Duodenal mucosa (tissue), 2 donors: ENCODE data around the gene NT5M.

ENCODE experiments used
- H3K27ac ChIP-seq: one replicate; pipeline ENCODE4 v1.7.0; 2013; ENCODE audit warnings: low read depth, low read length
- H3K27me3 ChIP-seq, 2 donors: one replicate each; pipeline ENCODE4 v1.7.0; 2013; ENCODE audit warnings: low read length in 2 of 2, control low read depth in 1 of 2; ENCODE audit not compliant: insufficient read depth in 2 of 2, control insufficient read depth in 1 of 2
- H3K36me3 ChIP-seq, 2 donors: one replicate each; pipeline ENCODE4 v1.7.0; 2013; ENCODE audit warnings: low read length in 2 of 2, control low read depth in 1 of 2; ENCODE audit not compliant: insufficient read depth in 2 of 2, control insufficient read depth in 1 of 2
- H3K4me1 ChIP-seq, 2 donors: one replicate each; pipeline ENCODE4 v1.7.0; 2013; ENCODE audit warnings: low read length in 2 of 2, control low read depth in 1 of 2; ENCODE audit not compliant: insufficient read depth in 2 of 2, control insufficient read depth in 1 of 2
- H3K4me3 ChIP-seq, 2 donors: one replicate each; pipeline ENCODE4 v1.7.0; 2013; ENCODE audit warnings: low read length in 2 of 2, low read depth in 1 of 2
- H3K9ac ChIP-seq, 2 donors: one replicate each; pipeline ENCODE4 v1.7.0; 2013; ENCODE audit warnings: low read length in 2 of 2, low read depth in 1 of 2
- H3K9me3 ChIP-seq, 2 donors: one replicate each; pipeline ENCODE4 v1.7.0; 2013; ENCODE audit warnings: low read length in 2 of 2, control low read depth in 1 of 2; ENCODE audit not compliant: control insufficient read depth in 1 of 2

NT5M gene

DNA sequence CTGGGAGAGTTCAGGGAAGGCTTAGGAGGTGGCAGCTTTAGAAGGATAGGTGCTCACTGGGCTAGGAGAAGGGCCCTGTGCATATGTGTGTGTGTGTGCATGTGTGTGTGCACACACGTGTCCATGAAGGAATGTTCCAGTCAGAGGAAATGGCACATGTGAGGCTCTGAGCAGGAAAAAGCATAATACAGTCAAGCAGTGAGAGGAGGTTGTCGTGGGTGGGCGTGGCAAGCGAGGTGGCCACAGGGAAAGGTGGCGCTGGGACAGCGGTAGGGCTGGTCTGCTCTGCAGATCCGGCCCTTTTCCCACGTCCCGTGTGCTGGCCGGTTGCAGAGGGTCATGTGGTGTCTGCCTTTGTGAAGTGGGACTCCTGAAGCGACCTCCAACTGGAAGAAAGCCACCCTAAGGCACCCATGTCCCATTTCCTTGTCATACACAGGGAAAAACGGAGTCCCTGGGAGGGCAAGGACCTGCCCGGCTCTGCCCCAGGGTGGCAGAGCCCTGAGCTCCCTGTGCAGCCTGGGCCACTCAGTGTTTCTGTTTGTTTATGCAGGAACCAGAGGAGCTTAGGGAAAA is 40.1 kb downstream of the NT5M start:
- Histone ChIP-seq H3K9ac (no peak overlapping the region), H3K27me3 (peaks cover 0 to 1% of the 10 kb centered on the region in 2 donors), H3K4me1 (no peaks in the 10 kb centered on the region), H3K4me3 (no peak overlapping the region), H3K9me3 (no peaks in the 10 kb centered on the region), H3K36me3 (no peaks in the 10 kb centered on the region), H3K27ac (no peak overlapping the region)

DNA sequence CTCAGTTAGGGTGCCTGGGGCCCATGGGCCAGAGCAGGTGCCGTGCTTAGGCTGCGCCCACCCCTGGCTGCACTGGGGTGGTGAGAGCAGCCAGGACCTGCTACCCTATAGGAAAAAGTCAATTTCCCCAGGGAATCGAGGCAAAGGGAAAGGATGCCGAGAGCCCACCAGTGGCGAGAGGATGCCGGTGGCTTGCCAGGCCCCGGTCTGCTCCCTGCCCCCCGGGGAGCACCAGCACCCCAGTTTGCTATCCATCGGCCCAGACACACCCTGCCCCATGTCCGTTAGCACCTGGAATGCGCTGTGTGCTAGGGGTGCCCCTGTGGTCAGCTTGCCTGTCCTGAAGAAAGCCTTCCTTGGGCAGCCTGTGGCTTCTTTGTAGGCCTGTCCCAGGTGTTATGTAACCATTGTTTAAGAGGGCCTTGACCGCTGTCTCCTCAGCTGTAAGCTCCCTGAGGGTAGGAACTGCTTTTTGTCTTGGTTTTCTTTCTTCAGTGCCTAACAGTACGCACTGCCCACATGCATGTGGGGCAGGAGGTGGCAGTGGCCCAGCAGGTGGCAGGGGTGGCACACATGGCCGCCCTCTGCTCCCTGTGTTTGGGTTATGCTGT is 40.8 kb downstream of the NT5M start:
- H3K27ac ChIP-seq: no peak overlapping the region
- H3K27me3 ChIP-seq: peaks cover 0 to 3% of the 10 kb centered on the region in 2 donors
- no peaks in the 10 kb centered on the region for H3K36me3 ChIP-seq
- H3K9ac ChIP-seq: no peak overlapping the region
- no peaks in the 10 kb centered on the region for H3K9me3 ChIP-seq
- no peak overlapping the region for H3K4me3 ChIP-seq
- H3K4me1 ChIP-seq: no peaks in the 10 kb centered on the region

DNA sequence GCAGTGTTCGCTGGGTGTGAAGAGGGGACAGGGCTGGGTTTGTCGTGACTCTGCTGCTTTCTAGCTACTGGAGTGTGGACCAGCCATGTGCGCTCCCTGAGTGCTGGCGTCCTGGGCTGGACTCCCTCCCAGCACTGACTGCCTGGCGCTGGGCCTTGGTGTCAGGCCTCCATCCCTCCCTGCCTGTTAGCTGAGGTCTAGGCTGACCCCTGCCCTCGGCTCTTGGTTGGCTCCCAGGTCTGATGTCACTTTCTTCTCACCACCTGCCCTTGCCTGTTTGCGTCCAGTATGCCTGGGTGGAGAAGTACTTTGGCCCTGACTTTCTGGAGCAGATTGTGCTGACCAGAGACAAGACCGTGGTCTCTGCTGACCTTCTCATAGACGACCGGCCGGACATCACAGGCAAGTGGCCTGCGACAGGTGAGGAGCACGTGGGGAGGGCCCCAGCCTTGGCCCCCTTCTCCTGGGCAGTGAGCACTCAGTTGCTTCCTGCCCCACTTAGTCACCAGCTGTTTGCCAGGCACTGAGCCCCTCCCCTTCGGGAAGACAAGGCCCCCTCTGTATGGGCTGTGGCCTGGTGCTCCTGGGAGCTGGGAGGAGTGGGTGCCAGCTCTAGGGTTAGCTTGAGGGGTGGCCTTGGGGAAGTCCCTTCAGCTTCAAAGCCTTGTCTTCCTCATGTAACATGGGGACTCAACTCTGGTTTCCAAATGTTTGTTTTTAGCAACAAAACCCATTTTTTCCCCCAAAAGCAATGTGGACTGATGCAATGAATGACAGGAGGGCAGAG is 41.5 kb downstream of the NT5M start:
- Histone ChIP-seq H3K27ac (no peak overlapping the region), H3K9ac (no peak overlapping the region), H3K9me3 (no peaks in the 10 kb centered on the region), H3K4me1 (no peaks in the 10 kb centered on the region), H3K4me3 (no peak overlapping the region), H3K36me3 (no peaks in the 10 kb centered on the region), H3K27me3 (peaks cover 0 to 3% of the 10 kb centered on the region in 2 donors)

DNA sequence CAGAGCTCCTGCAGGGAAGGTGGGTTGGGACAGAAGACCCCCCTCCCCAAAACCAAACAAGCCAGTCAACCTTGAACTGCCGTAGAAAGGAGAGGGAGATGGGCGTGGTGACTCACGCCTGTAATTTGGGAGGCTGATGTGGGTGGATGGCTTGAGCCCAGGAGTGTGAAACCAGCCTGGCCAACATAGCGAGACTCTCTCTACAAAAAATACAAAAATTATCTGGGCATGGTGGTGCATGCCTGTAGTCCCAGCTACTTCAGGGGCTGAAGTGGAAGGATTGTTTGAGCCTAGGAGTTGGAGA is 42.1 kb downstream of the NT5M start:
- Histone ChIP-seq H3K9me3 (no peaks in the 10 kb centered on the region), H3K27ac (no peak overlapping the region), H3K4me1 (no peaks in the 10 kb centered on the region), H3K36me3 (no peaks in the 10 kb centered on the region), H3K9ac (no peak overlapping the region), H3K4me3 (no peak overlapping the region), H3K27me3 (peaks cover 0 to 3% of the 10 kb centered on the region in 2 donors)

DNA sequence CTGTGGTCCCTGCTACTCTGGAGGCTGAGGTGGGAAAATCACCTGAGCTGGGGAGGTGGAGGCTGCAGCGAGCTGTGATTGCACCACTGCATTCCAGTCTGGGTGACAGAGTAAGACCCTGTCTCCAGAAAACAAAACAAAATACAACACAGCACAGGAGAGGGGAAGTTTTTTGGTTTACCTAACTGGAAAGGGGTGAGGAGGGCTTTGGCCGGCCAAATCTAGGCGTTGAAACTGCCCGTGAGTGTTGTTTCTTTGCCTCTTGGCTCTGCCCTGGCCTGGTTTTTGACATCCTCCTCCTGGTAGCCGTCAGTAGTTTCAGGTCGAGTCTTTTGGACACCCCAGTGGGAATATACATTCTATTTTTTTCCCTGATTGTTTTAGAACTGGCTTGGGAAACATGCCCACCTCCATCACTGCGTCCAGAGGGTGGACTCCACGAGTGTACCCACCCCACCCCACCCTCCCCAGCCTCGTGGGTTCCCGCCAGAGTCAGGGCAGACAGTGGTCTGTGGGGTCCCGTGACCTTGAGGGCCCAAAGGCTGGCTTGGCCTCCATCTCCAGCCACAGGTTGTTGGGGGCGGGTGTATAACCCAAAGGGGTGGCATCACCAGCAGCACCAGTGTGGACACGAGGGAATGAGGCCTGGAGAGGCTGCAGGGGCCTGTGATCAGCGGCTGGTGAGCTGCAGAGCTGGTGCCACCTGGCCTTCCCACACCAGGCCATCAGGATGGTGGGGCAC is 42.7 kb downstream of the NT5M start:
- Histone ChIP-seq H3K4me3 (no peak overlapping the region), H3K9me3 (no peaks in the 10 kb centered on the region), H3K4me1 (no peaks in the 10 kb centered on the region), H3K36me3 (no peaks in the 10 kb centered on the region), H3K9ac (no peak overlapping the region), H3K27me3 (peaks cover 0 to 3% of the 10 kb centered on the region in 2 donors), H3K27ac (no peak overlapping the region)

DNA sequence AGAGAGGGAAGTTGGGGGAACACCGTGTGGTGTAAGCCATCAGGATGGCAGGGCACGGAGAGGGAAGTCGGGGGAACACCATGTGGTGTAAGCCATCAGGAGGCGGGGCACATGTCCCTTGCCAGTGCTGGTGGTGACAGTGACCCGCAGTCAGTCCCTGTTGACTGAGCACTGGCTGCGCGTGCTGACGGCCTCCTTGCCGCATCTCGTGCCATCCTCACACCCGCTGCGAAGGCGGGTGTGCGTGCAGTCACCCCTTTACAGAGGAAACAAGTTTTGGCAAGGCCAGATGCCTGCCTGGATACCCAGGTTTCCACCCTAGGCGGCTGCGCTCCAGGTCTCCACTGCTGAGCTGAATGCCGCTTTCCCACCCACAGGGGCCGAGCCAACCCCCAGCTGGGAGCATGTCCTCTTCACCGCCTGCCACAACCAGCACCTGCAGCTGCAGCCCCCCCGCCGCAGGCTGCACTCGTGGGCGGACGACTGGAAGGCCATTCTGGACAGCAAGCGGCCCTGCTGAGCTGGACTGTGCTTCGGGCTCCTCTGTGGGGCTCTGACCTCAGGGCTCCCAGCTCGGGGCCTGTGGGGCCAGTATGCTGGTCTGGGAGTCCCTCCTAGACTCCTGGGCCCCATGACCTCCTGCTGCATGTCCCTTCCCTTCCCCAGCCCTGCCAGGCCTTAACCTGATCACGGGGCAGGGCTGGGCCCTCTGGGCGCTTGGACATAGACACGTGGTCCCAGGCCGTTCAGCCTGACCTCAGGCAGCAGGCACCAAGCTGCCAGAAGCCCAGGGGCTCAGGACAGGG is 43.5 kb downstream of the NT5M start:
- H3K27me3 ChIP-seq: peaks cover 0 to 3% of the 10 kb centered on the region in 2 donors
- H3K4me1 ChIP-seq: no peaks in the 10 kb centered on the region
- H3K27ac ChIP-seq: no peak overlapping the region
- no peaks in the 10 kb centered on the region for H3K9me3 ChIP-seq
- H3K9ac ChIP-seq: no peak overlapping the region
- H3K36me3 ChIP-seq: no peaks in the 10 kb centered on the region
- no peak overlapping the region for H3K4me3 ChIP-seq

DNA sequence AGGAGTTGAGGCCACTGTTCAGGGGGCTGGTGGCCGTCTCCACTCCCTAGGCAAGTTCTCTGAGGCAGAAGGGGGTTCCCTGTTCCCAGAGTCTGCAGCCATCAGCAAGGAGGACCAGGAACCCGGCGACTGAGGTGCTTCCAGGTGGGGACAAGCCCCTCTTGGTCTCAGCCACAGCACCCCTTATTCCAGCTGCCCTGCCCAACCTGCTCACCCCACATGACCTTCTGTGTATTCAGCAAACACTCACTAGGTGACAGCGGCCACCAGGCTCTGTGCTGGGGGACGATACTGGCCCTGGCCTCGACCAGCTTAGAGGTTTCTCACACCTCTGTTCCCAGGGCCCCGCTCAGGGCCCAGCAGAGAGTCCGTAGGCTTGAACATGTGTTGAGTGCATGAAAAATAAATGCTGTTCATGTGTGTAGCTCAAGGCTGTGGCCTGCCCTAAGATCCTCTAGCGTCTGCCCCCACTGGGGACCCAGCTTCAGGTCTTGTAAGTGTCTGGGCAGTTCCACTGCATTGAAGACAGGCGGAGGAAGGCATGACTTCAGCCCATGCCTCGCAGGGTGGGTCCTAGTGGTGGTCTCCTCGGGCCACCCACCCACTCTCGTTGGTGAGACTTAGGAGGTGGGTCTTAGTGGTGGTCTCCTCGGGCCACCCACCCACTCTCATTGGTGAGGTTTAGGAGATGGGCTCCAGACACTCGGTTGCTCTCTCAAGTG is 44.2 kb downstream of the NT5M start:
- no peaks in the 10 kb centered on the region for H3K9me3 ChIP-seq
- no peaks in the 10 kb centered on the region for H3K36me3 ChIP-seq
- peaks cover 0 to 3% of the 10 kb centered on the region in 2 donors for H3K27me3 ChIP-seq
- no peak overlapping the region for H3K9ac ChIP-seq
- no peak overlapping the region for H3K4me3 ChIP-seq
- no peaks in the 10 kb centered on the region for H3K4me1 ChIP-seq
- H3K27ac ChIP-seq: no peak overlapping the region

DNA sequence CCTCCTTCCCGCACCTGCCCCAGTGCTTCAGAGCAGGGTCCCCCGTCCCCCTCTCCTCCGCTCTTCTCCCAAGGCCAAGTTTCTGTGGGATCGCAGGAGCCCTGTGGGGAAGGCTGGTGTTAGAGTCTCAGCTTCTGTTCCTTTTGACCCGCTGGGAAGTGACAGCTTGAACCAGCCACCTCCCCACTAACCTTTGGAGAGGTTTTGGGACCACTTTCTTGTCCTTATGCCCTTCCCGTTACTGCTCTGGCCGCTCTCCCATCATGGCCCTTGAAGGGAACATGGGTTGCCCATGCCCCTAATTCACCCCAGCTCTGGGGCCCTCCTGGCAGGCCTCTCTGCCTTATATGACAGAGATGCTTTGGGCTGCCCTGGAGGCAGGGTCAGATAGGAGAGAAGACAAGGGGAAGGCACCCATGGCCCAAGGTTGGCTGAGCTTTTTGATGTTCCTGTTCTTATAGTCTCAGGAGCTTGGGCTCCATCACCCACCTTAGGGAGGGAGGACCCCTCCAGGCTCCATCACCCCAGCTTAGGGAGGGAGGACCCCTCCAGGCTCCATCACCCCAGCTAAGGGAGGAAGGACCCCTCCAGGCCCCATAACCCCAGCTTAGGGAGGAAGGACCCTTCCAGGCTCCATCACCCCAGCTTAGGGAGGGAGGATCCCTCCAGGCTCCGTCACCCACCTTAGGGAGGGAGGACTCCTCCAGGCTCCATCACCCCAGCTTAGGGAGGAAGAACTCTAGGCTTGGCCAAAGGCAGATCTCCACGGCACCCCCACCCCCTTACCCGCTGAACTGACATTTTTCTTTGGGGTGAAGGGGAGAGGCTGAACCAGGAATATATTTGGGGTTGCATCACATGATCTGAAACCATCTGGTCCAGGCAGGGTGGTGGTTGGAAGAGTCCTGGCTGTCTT is 45.0 kb downstream of the NT5M start:
- H3K36me3 ChIP-seq: no peaks in the 10 kb centered on the region
- H3K27ac ChIP-seq: no peak overlapping the region
- no peak overlapping the region for H3K9ac ChIP-seq
- H3K27me3 ChIP-seq: peaks cover 0 to 3% of the 10 kb centered on the region in 2 donors
- H3K9me3 ChIP-seq: no peaks in the 10 kb centered on the region
- no peaks in the 10 kb centered on the region for H3K4me1 ChIP-seq
- no peak overlapping the region for H3K4me3 ChIP-seq
